ENCODE measurements around the gene RSAD2. TPM values are rescaled to one million over a fixed set of nuclear protein-coding genes. Genes with fewer than 3 reads are reported as not detected.

Gene RSAD2
- total and polyA plus RNA-seq, 9 of the 15 experiments (the other 6 are each of a cell fraction or from before 2014, with no cell fraction given), result 0.15 to 1.4 (median 0.28) TPM

- TF ChIP-seq MITF (IDR thresholded peaks at IDR 0.05), result peak; percentile 89
- TF ChIP-seq ETS1 (conservative IDR thresholded peaks at IDR 0.05; ENCODE audit: control insufficient read depth, low read depth, low read length), result no peak
- peak in 1 of 2 experiments; percentile 64; a peak in 1 of 4 replicates for TF ChIP-seq ARNT (IDR thresholded peaks at IDR 0.05)
- TF ChIP-seq CEBPG (CRISPR knock-in tag; IDR thresholded peaks at IDR 0.05), result no peak
- no peak for TF ChIP-seq CEBPG (tag; conservative IDR thresholded peaks at IDR 0.05 in 1 of 2, IDR thresholded peaks at IDR 0.05 in 1 of 2)
- TF ChIP-seq CBX1 (IDR thresholded peaks at IDR 0.05; ENCODE audit: low read depth), result no peak
- TF ChIP-seq MYC (IDR thresholded peaks at IDR 0.05; ENCODE audit: low read depth, low read length), result peak; percentile 52
- TF ChIP-seq MYC (CRISPR knock-in tag; IDR thresholded peaks at IDR 0.05; ENCODE audit: borderline replicate concordance, low read depth), result no peak
- TF ChIP-seq MCM2 (IDR thresholded peaks at IDR 0.05; ENCODE audit: low read depth), result no peak
- peak; percentile 84 for TF ChIP-seq ELF4 (CRISPR knock-in tag; IDR thresholded peaks at IDR 0.05)
- TF ChIP-seq MTF1 (CRISPR knock-in tag; IDR thresholded peaks at IDR 0.05; ENCODE audit: borderline replicate concordance), result no peak
- 0 out of 2 replicates have a peak, but pooled peaks have one; percentile 33 for TF ChIP-seq ZBTB9 (CRISPR knock-in tag; IDR thresholded peaks at IDR 0.05)
- TF ChIP-seq RNF219 (CRISPR knock-in tag; IDR thresholded peaks at IDR 0.05), result no peak
- TF ChIP-seq NEUROD1 (IDR thresholded peaks at IDR 0.05; ENCODE audit: borderline replicate concordance, low read depth, low read length, partially characterized antibody), result peak; percentile 51
- no peak for TF ChIP-seq FOXA1 (IDR thresholded peaks at IDR 0.05; ENCODE audit: borderline replicate concordance)
- TF ChIP-seq DIDO1 (tag; IDR thresholded peaks at IDR 0.05; ENCODE audit: low read depth), result no peak
- TF ChIP-seq THRAP3 (IDR thresholded peaks at IDR 0.05; ENCODE audit: borderline replicate concordance), result no peak
- TF ChIP-seq ZNF644 (tag; IDR thresholded peaks at IDR 0.05; ENCODE audit: low read depth), result no peak
- TF ChIP-seq POLR2H (tag; IDR thresholded peaks at IDR 0.05; ENCODE audit: low read depth), result no peak
- TF ChIP-seq MNT (conservative IDR thresholded peaks at IDR 0.05), result peak in 1 of 2 experiments; percentile 45; a peak in 2 of 4 replicates
- TF ChIP-seq U2AF1 (optimal IDR thresholded peaks at IDR 0.05; ENCODE audit: low read depth, low read length), result no peak
Observed at GRCh38 chr2:6887751-6888192, 10.2 kb downstream of the RSAD2 start (continued).
